ENCODE data around the gene LRP6.
A peak's percentile ranks its signal among the peaks of the same experiment; 100 is the strongest.
"Not testable (repeated sequence)": the region's sequence is repeated elsewhere in the genome, so short reads cannot be mapped to it uniquely, and the experiment has no call there.

The LRP6 gene

DNA sequence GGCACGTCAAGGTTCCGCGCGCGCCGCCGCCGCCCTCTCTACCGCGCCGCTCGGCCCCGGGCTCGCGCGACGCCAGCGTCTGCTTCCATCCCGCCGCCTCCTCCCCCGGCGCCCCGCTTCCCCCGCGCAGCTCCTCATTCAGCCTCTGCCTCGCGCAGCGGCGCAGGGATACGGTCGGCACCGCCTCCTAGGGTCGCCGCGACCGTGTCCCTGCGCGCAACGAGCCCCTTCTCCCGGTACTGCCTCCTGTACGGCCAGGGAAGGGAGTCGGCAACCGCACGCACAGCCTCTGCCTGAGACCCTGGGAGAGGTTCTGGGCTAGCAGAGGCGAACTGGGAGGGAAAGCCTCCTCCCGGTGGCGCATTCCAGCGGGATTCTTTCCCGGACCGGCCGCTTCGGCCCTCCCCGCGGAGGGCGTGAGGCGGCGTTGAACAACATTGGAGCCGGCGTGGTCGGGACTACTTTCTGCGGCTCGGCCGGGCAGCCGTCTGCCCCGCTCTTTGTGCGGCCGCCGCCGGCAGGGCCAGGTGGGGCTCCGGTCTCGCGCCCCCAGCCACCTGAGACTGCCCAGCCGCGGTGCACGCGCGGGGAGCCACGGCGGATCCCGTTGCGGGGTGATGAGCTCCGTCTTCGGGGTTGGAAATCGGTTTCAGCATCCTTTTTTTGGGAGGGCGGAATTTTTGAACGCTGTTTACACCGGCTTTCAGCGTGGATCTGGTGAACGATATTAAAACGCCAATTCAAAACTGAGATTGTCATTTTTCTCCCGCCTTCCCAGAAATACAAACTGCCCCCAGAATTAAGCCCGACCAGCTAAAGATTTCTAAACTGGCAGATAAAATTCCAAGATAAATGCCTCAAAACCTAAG is at the start of gene LRP6:
Gene LRP6, minus strand, starts transcription at position 172 of the 869 bp plus-strand sequence. CDS start 309 bp downstream, outside the sequence.
- peak; percentile 70 to 75 for DNase-seq (ENCODE audit: low read depth in 2 of 2)

DNA sequence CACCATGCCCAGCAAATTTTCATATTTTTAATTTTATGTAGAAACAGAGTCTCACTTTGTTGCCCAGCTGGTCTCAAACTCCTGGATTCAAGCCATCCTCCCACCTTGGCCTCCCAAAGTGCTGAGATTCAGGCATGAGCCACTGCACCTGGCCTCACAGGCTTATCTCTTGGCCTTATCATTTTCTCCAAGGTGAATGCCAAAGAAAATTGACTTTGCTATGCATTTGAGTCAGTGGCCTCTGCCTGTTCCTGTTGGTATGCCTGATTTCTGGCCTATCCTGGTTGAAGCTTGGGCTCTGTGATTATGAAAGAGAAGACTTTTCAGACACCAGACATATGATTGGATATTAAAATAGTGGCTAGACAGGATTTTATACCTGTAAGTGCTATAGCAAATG is 49.0 kb upstream of the LRP6 start:
- no peak for DNase-seq (ENCODE audit: low read depth in 2 of 2)

DNA sequence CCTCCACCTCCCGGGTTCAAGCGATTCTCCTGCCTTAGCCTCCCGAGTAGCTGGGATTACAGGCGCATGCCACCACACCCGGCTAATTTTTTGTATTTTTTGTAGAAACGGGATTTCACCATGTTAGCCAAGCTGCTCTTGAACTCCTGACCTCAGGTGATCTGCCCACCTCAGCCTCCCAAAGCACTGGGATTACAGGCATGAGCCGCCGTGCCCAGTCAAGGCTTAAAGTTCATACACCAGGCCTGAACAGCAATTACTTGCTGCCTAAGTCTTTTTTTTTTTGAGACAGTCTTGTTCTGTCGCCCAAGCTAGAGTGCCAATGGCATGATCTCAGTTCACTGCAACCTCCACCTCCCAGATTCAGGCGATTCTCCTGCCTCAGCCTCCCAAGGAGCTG is 43.9 kb upstream of the LRP6 start:
- not testable (repeated sequence) for DNase-seq (ENCODE audit: low read depth in 2 of 2)

DNA sequence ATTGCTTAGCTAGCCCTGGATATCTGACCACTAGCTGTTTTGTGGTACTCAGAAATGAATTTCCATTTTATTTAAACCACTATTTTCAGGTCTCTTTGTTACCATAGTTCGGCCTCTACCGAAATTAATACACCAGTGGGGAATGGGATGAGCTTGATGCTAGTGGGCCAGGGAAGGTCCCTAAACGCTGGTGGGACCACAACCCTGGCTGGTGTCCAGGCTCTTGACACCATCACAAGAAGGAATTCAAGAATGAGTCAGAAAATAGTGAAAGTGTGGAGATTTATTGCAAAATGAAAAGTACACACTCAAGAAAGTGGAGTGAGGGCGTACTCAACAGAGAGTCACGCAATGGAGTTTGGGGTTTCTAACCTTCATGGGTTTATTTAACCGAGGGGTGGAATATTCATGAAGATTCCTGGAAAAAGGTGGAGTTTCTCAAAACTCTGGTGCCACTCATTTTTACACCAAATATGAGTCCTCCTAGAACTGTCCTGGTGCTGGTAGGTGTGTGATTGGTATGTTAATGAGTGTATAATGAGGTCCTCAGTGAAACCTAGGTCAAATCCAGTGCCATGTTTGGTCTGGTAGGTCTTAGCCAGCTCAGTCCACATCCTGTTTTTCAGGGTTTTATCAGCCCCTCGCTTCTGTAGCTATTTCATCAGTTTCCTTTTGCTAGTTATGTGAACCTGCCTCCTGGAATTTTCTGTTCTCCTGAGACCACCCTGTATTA is 38.9 kb upstream of the LRP6 start:
- no peak for DNase-seq (ENCODE audit: low read depth in 2 of 2)

DNA sequence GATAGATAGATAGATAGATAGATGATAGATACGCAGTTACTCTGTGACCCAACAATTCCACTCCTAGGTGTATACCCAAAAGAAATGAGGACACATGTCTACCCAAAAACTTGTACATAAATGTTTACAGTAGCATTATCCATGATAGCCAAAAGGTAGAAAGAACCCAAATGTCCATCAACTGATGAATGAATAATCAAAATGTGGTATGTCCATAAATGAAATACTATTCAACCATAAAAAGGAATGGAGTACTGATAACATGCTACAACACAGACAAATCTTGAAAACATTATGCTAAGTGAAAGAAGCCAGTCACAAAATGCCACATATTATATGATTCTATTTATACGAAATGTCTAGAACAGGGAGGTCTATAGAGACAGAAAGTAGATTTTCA is 36.1 kb upstream of the LRP6 start:
- DNase-seq (ENCODE audit: low read depth in 2 of 2) = no peak

DNA sequence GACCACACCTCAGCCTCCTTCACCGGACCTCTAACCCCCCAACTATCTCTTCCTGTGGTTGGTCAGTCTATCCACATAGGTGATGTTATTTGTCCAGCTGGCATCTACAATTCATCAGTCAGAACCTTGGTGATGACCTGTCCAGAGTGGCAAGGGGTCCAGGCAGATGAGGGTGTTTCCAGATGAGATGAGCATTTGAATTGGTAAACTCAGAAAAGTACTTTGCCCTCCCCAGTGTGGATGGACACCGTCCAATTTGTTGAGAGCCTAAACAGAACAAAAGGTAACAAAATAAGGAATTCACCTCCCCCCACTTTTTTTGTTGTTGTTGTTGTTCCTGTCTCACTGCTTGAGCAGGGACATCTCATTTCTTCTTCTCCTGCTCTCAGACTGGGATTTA is 34.3 kb upstream of the LRP6 start:
- no peak for DNase-seq (ENCODE audit: low read depth in 2 of 2)

DNA sequence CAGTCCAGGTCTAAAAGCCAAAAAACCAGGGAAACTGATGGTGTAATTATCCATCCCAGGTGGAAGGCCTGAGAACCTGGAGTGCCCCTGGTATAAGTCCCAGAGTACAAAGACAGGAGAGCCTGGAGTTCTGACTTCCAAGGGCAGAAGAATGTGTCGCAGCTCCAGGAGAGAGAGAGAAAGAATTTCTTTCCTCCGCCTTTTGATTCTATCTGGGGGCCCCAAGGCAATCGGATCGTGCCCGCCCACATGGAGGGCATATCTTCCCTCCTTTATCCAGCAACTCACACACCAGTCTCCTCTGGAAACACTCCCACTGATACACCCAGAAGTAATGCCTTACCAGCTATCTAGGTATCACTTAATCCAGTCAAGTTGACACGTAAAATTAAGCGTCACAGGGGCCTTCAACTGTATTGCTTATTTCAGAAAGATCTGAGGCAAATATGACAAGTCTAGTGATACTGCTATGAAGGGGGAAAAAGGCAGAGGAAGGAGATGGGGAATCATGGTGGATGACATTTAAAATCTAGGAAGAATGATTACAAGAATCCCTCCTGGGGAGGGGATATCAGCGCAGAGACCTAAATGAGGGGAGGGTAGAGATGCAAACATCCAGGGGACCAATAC is 30.5 kb upstream of the LRP6 start:
- DNase-seq (ENCODE audit: low read depth in 2 of 2) = no peak

DNA sequence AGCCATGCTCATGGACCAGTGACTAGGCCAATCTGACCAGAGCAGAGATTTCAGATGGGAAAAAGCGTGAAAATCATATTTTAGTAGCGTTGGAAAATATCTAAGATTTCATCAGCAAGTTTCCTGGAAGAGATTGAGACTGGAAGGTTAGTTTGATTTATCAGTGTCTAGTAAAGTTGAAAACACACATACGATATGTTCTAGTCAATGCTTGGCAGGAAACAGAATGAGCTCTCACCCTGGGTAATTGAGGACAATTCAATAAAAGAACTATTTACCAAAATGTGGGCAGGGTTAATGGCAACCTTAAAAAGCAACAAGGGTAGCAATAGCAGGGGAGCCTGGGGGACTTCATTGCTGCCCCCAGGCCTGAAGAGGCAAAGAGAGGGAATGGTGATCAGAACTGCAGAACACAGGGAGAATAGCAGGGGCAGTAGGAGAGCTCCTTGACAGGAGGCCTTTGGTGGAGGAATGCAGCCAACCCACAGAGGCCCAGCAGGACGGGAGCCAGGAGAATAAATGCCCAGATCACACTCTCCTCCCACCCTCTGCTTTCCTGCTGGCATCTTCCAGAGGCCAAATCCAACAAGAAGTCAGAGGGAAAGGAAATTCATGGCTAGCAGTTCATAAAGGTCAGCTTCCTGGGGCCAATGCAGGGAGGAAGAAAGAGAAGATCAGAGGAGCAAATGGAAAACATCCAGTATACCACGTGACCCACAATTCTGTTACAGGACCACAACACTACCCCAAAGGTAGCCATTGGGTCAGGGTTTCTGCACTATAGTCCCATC is 27.6 kb upstream of the LRP6 start:
- no peak for DNase-seq (ENCODE audit: low read depth in 2 of 2)

DNA sequence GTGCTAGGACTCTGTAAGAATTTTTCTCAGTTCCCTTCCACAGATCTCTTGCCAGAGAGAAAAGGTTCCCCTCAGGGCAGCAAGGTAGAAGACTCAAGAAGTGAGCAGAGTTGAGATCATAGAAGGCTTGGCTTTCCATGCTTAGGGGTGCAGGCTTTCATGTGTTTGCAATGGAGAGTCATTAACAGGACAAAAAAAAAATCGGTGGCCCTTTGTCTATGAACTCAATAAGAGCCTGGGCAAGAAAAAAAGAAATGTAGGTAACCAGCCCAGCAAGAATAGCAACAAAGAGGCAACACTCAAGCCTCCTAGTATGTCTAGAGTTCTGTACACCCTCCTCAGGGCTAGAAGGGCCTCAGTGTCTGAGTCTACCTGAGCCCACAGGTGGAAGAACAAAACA is 23.4 kb upstream of the LRP6 start:
- DNase-seq (ENCODE audit: low read depth in 2 of 2) = no peak

DNA sequence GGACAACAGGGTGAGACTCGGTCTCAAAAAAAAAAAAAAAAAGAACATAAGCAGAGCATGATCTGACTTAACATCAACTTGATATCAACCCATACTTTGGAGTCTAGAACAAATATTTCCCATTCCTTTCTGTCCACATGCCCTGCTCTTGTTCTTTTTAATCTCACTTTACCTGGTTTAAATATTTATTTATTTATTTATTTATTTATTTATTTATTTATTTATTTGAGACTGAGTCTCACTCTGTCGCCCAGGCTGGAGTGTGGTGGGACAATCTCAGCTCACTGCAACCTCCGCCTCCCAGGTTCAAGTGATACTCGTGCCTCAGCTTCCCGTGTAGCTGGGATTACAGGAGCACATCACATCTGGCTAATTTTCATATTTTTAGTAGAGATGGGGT is 19.6 kb upstream of the LRP6 start:
- no peak for DNase-seq (ENCODE audit: low read depth in 2 of 2)

DNA sequence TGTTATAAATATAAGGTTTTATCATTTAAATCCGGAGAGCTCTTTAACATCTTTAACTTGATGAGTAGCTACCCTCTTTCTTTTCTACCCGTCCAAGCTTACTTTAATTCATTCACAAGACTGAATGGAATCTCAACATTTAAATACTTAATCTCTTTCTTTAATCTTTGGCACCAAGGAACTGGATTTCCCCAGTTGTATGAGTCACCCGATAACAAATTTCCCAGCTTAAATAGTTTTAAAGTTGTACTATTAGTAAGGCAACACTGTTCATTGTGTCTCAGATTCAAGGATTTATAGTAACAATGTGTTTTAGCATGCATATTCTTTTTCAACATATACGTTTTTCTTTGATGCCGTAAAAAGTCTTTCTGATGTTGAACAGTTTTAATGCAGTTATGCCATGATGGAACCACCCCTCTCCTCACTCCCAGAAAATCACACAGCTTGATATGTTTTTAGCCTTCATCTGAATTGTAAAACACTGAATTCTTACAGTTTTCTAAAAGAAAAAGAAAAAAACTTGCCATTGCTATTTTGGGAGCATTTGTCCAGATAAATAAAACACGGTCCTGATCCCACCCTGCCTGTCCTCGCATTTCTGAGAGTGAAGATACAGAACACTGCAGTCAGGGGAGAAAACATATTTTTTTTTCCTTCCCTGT is 16.0 kb upstream of the LRP6 start:
- DNase-seq (ENCODE audit: low read depth in 2 of 2) = no peak

DNA sequence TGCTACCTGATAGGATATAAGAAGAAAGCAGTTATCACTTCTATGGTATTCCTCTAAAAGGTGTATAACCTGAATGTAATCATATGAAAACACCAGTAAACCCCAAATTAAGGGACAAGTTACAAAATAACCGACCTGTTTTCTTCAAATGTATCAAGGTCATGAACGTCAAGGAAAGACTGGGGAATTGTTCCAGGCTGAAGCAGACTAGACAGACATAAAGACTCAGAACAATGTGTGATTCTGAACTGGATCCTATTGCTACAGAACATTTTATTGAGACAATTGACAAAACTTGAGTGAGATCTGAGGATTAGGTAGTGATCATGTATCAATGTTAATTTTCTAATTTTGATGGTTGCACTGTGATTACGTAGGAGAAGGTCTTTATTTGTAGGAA is 15.4 kb upstream of the LRP6 start:
- DNase-seq (ENCODE audit: low read depth in 2 of 2) = no peak

DNA sequence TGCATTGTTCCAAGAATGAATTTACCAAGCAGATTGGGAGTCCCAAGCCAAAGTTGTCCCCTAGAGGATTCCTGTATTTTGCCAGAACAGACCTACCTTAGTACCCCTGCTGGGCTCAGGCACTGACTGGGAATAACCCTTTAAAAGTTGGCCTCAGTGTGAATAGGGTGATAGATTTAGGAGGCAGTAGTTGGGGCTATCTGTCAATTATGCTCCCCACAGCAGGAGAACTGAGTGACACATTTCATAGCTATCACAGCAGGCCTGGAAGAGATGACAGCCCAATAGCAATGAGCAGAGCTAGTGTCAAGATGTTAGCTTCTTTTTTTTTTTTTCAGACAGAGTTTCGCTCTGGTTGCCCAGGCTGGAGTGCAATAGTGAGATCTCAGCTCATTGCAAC is 14.3 kb upstream of the LRP6 start:
- no peak for DNase-seq (ENCODE audit: low read depth in 2 of 2)

DNA sequence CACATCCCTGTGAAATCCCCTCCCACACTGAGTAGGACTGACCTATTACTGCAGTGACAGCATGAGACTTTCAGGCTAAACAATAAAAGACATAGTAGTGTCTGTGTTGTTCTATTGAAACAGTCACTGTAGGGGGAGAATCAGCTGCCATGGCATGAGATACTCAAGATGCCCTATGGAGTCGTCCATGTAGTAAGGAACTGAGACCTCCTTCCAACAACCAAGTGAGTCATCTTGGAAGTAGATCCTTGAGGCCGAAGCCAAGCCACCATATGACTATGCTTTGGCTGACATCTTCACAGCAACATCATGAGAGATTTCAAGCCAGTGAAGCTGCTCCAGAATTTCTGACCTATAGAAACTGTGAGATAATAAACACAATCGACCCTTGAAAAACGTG is 12.1 kb upstream of the LRP6 start:
- no peak for DNase-seq (ENCODE audit: low read depth in 2 of 2)

DNA sequence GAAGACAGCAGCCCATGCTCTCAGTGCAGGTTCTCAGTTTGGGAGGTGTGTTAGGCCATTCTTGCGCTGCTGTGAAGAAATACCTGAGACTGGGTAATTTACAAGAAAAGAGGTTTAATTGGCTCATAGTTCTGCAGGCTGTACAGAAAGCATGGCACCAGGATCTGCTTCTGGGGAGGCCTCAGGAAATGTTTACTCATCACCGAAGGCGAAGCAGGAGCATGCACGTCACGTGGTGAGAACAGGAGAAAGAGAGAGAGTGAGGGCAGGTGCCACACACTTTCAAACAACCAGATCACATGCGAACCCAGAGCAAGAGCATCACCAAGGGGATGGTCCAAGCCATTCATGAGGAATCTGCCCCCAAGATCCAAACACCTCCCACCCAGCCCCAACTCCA is 9.0 kb upstream of the LRP6 start:
- DNase-seq (ENCODE audit: low read depth in 2 of 2) = no peak

DNA sequence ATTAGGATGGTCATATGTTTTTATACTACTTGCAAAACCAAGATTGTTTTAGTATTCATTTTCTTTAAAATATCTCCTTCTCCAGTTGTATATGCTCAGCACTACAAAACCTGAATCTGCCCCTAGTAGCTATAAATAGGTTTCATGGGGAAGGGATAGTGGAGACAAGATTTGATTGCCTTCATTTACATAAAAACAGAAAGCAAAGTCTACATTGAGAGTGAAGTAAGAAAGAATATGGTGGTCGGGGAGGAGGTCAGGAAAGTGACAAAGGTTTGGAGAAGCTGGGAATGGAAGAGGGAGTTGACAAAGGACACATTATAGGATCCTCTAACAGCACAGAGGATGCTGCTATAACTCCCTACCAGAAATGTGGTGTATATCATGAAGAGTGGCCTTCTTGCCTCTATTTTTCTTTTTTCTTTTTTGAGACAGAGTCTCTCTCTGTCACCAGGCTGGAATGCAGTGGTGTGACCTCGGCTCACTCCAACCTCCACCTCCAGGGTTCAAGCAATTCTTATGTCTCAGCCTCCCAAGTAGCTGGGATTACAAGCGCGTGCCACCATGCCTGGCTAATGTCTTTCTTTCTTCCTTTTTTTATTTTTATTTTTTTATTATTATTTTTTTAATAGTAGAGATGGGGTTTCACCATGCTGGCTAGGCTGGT is 6.6 kb upstream of the LRP6 start:
- no peak for DNase-seq (ENCODE audit: low read depth in 2 of 2)

DNA sequence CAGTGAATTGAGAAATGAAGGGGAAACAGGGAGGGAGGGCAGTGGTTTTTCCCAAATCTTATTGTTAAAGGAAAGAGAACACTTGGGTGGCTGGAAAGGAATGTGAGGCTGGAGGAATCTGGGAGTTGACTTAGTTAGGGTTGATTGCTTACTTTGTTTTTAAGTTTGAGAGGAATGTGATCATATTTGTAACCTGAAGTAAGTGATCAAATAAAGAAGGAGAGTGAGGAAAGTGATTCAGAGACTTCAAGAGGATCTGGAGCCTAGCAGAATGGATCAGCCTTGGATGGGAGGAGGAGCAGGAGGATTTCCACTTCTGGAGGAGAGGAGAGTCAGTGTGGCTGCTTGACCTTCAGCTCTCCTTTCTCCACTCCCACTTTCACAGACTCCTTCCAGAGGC is 6.0 kb upstream of the LRP6 start:
- DNase-seq (ENCODE audit: low read depth in 2 of 2) = no peak

DNA sequence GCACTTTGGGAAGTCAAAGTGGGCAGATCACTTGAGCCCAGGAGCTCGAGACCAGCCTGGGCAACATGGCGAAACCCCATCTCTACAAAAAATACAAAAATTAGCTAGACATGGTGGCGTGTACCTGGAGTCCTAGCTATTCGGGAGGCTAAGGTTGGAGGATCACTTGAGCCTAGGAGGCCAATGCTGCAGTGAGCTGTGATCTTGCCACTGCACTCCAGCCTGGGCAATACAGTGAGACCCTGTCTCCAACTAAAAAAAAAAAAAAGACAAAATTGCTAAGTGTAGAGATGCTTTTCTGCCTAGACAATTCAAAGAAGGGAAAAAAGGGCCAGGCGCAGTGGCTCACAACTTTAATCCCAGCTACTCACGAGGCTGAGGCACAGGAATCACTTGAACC is 3.4 kb upstream of the LRP6 start:
- no peak for DNase-seq (ENCODE audit: low read depth in 2 of 2)

DNA sequence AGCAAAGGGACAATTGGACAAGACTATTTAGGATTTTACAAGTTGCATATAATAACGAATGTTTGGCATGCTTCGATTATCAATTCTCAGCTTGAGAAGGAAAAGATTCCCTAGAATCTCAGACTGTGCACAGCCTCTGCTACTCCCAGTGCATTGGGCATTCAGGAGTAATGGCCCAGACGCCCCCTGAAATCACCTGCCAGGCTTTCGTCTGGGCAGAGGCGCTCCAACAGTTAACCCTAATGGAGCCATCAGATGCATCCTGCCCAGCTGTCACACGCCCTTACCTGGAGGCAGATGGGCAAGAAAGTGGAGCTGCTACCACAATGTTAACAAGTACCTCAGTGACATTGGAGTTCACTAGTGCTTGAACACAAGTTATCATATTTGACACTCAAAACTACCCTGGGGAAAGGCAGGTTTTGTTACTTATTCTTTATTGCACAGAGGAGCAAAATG is 927 bp upstream of the LRP6 start:
- DNase-seq (ENCODE audit: low read depth in 2 of 2) = no peak

DNA sequence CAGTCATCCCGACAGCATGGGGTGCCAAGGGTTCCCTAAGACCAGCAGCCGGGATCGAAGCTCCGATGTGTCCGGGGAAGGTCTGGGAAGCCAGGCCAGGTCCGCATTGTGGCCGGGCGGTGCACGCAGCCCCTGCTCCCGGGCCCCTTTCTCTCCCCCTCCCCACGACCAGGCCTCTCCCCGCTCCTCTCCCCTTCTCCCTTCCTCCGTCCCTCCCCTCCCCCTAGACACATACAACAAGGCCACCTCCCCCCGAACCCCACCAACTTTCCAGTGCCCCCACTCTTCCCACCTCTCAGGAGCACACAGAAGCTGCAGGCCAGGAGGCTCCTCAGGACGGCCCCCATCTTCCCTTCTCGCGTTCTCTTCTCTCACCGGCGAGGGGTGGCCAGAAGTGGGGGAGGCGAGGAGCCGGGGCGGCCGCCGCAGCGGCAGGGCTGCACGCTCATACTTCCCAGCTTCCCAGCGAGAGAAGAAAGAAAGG is 413 bp downstream of the LRP6 start:
- DNase-seq (ENCODE audit: low read depth in 2 of 2) = no peak
